ENCODE results near the gene GPR149. TPM values are rescaled to one million over a fixed set of nuclear protein-coding genes. Genes with fewer than 3 reads are reported as not detected.

Gene GPR149
- total RNA-seq, 1 donor from 2014 or later, result not detected

DNA sequence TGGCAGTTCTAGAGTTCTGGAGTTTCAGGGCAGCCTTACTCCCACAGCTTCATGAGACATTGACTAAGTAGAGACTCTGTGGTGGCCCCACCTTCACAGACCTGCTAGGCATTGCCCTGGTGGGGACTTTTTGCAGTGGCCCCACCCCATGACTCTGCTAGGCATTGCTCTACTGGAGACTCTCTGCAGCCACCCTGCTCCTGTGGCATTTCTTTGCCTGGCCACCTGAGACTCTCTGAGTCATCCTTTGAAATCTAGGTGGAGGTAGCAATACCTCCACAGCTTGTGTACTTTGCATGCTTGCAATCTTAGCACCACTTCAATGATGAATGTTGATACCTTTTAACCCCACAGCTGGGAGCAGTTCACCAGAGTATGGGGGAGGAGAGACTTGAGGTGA lies 65.1 kb downstream of the GPR149 start:
- DNase-seq (ENCODE audit: low read depth) (peak; percentile 17), FAIRE-seq (no peak)
- Histone ChIP-seq H3K36me3 (ENCODE audit: control insufficient read depth, insufficient read depth, low read length) (no peaks in the 10 kb centered on the region), H3K27me3 (ENCODE audit: control insufficient read depth, insufficient read depth, low read length) (no peaks in the 10 kb centered on the region), H3K4me3 (ENCODE audit: low read depth, low read length) (no peak overlapping the region)
- TF ChIP-seq, protein P1, sequence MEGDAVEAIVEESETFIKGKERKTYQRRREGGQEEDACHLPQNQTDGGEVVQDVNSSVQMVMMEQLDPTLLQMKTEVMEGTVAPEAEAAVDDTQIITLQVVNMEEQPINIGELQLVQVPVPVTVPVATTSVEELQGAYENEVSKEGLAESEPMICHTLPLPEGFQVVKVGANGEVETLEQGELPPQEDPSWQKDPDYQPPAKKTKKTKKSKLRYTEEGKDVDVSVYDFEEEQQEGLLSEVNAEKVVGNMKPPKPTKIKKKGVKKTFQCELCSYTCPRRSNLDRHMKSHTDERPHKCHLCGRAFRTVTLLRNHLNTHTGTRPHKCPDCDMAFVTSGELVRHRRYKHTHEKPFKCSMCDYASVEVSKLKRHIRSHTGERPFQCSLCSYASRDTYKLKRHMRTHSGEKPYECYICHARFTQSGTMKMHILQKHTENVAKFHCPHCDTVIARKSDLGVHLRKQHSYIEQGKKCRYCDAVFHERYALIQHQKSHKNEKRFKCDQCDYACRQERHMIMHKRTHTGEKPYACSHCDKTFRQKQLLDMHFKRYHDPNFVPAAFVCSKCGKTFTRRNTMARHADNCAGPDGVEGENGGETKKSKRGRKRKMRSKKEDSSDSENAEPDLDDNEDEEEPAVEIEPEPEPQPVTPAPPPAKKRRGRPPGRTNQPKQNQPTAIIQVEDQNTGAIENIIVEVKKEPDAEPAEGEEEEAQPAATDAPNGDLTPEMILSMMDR (IDR thresholded peaks at IDR 0.05; ENCODE audit: insufficient read depth, low read length, severe bottlenecking), result no peak

DNA sequence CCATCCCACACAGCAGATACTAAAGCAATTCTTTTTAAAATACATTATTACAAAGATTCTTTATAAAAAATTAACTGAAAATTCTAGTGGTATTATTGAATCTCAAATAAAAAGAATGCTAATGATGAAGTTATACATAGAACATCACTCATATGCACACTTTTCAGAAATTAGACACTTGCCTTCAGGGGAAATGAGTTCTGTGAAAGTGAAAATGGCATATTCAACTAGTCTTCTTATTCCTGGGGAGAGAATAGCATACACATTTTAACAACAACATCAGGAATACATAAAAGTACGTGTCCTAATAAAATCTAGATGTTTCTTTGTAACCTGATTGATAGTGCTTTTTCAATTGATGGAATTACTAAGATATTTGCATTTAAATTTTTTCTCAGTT lies 68.9 kb downstream of the GPR149 start:
- Histone ChIP-seq H3K27me3 (ENCODE audit: control insufficient read depth, insufficient read depth, low read length) (no peaks in the 10 kb centered on the region), H3K36me3 (ENCODE audit: control insufficient read depth, insufficient read depth, low read length) (no peaks in the 10 kb centered on the region), H3K4me3 (ENCODE audit: low read depth, low read length) (no peak overlapping the region)
- TF ChIP-seq, protein P1 (IDR thresholded peaks at IDR 0.05; ENCODE audit: insufficient read depth, low read length, severe bottlenecking), result no peak
- DNase-seq (ENCODE audit: low read depth) (no peak), FAIRE-seq (no peak)

DNA sequence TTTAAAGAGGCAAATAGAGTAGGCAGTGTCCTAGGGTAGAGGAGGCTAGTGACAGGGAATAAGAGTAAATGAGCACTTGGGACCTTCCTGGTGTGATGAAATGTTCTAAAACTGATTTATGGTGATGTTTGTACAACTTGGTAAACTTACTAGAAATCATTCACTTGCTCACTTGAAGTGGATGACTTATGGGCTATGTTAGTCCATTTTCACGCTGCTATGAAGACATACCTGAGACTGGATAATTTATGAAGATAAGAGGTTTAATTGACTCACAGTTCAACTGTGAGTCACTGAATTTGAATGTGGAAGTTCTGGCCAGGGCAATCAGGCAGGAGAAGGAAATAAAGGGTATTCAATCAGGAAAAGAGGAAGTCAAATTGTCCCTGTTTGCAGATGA lies 74.0 kb downstream of the GPR149 start:
- DNase-seq (ENCODE audit: low read depth) (peak; percentile 76), FAIRE-seq (no peak)
- Histone ChIP-seq H3K36me3 (ENCODE audit: control insufficient read depth, insufficient read depth, low read length) (no peaks in the 10 kb centered on the region), H3K27me3 (ENCODE audit: control insufficient read depth, insufficient read depth, low read length) (no peaks in the 10 kb centered on the region), H3K4me3 (ENCODE audit: low read depth, low read length) (no peak overlapping the region)
- TF ChIP-seq, protein P1 (IDR thresholded peaks at IDR 0.05; ENCODE audit: insufficient read depth, low read length, severe bottlenecking), result no peak

DNA sequence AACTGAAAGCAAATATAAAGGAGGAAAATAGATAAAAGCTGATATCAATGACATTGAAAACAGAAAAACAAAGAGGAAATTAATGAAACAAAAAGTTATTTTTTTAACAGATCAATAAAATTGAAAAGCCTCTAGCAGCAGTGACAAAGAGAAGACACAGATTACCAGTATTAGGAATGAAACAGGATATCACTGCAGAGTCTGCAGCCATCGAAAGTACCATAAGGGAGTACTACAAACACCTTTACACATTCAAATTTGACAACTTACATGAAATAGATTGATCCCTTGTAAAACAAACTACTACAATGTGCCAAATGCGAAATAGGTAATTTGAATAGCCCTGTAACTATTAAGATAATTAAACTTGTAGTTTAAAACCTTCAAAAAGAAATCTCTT lies 80.8 kb downstream of the GPR149 start:
- Histone ChIP-seq H3K36me3 (ENCODE audit: control insufficient read depth, insufficient read depth, low read length) (no peaks in the 10 kb centered on the region), H3K4me3 (ENCODE audit: low read depth, low read length) (no peak overlapping the region), H3K27me3 (ENCODE audit: control insufficient read depth, insufficient read depth, low read length) (no peaks in the 10 kb centered on the region)
- DNase-seq (ENCODE audit: low read depth) (no peak), FAIRE-seq (no peak)
- TF ChIP-seq, protein P1 (IDR thresholded peaks at IDR 0.05; ENCODE audit: insufficient read depth, low read length, severe bottlenecking), result no peak

DNA sequence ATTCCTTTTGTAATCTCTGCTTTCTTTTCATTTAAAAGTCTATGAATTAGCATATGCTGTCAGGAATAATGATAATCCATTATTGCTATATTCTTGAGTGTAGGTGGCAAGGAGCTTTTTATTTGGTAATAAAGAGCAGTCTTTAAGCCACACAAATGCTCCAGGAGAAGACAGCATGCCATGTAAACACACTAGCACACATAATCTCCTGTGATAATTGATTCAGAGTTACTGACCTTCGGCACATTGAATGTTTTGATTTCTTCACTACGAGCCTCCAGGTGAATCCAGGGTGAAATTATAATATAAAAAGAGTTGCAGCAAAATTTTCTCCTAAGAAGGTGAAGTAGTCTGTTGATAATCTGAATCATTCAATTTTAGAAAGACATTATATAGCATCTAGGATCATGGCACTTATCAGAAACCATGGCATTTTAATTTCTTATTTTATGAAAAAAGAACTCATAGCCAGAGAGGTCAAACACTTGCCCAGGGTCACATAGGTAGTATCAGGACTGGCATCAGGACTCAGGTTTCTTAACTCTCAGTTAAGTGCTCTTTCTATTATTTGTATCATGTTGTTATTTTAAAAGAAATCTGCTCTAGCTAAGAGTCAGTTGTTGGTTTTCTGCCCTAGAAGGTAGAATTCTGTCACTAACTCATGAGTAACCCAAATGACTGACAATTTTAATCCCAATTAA lies 84.4 kb downstream of the GPR149 start:
- FAIRE-seq, result no peak
- TF ChIP-seq, protein P1 (IDR thresholded peaks at IDR 0.05; ENCODE audit: insufficient read depth, low read length, severe bottlenecking), result no peak
- no peak overlapping the region for H3K4me3 ChIP-seq (ENCODE audit: low read depth, low read length)

DNA sequence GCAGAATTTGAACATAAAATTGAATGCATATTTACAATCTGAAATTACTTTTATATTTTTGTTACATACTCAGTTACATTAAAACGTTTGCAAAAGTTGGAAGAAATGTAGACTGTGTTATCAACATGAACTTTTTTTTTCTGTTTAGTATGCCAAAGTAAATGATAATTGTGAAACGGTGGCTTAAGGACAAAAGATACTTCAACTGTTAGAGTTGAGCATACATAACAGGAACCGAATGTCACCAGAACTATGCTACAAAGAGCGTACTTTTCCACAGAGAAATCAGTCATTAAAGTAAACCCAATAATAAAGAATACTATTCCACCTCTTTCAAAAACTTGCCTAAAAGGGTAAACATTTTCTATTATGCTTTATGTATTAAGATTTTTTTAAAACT lies 91.4 kb downstream of the GPR149 start:
- Histone ChIP-seq H3K36me3 (ENCODE audit: control insufficient read depth, insufficient read depth, low read length) (no peaks in the 10 kb centered on the region), H3K4me3 (ENCODE audit: low read depth, low read length) (no peak overlapping the region), H3K27me3 (ENCODE audit: control insufficient read depth, insufficient read depth, low read length) (no peaks in the 10 kb centered on the region)
- TF ChIP-seq, protein P1 (IDR thresholded peaks at IDR 0.05; ENCODE audit: insufficient read depth, low read length, severe bottlenecking), result no peak
- no peak for DNase-seq (ENCODE audit: low read depth)
- FAIRE-seq, result no peak

More for the DNA sequence above, 84.4 kb downstream of the GPR149 start:
- no peaks in the 10 kb centered on the region for H3K36me3 ChIP-seq (ENCODE audit: control insufficient read depth, insufficient read depth, low read length)
- no peak for DNase-seq (ENCODE audit: low read depth)
- no peaks in the 10 kb centered on the region for H3K27me3 ChIP-seq (ENCODE audit: control insufficient read depth, insufficient read depth, low read length)
